Measurements from ENCODE around the gene IFT172.
"Not testable (repeated sequence)": the region's sequence is repeated elsewhere in the genome, so short reads cannot be mapped to it uniquely, and the experiment has no call there.

Gene IFT172

GRCh38 chr2:27494284-27494943 is 4.9 kb upstream of the IFT172 start:
- peak; percentile 4 for DNase-seq

GRCh38 chr2:27493948-27494283 is 4.4 kb upstream of the IFT172 start:
- DNase-seq: no peak

DNA sequence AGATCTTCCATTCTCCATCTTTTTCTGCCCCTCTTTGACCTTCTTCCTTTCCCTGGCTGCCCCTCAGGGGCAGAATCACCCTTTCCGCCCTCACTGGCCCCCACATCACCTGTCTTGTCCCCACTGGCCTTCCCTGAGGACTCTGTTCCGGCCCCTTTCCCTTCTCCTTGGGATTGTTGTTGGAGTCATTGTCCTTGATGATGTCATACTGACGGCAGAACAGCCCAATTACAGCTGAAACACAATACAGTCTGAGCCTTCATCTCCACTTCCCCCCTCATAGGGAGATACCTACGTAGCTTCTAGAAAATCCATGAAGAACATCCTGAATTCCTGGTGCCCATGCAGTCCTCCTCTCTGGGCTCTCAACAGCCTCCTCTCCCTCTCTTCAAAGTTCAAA is 3.0 kb upstream of the IFT172 start:
- no peak for DNase-seq

GRCh38 chr2:27489118-27489497 is 435 bp downstream of the IFT172 start:
- peak; percentile 3 for DNase-seq

DNA sequence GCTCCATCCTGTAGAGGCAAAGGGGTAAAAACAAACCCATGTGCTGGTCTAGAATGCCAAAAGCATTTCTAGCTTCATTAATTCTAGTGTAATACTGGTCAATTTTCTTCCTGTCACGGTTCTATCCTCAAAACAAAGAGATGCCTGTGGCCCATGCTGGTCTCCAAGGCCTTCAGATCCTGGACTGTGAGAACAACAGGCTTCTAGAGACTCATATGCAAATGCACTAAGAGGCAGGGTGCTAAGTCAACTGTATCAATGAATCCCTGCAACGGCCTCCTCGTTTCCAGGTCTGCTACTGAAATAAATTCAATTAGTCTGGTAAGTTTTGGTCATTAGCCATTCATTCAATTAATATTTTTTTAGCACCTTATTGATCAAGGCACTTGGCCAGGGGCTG is 4.0 kb downstream of the IFT172 start:
- no peak for DNase-seq

DNA sequence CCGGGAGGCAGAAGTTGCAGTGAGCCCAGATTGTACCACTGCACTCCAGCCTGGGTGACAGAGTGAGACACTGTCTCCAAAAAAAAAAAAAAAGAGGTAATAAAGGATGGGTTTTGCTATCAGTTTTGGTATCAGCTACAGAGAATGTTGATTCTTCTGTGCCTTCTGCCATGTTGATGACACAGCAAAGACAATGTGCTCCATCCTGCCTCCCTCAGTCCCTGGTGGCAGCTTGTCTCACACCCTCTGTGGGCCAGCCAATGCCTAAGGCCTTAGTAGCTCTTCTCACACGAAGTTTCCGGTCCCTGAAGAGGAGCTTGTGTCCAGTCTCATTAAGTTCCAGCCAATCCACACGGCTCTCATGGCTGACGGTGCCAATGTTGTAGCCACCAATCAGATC is 17.6 kb downstream of the IFT172 start:
- DNase-seq: no peak

GRCh38 chr2:27464443-27464842 is 25.1 kb downstream of the IFT172 start:
- DNase-seq: no peak

DNA sequence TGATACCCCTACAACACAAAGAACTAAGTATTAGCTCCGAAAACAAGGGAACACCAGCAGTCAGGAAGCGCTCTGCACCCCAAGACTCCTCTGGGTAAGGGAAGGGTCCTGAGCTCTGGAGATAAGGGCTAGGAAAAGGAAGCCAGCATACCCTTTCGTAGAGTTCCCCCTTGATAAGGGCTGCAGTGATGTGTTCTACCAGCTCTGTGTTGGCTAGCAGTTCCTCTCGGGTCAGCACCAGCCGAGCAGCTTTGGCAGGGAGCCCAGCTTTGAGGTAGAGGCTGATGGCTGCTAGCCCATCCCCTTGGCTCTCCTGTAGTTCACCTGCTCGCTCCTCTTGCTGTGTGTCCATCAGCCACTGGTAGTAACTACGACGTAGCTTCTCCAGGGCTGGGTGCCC is 28.4 kb downstream of the IFT172 start:
- DNase-seq: no peak

GRCh38 chr2:27453968-27454367 is 35.6 kb downstream of the IFT172 start:
- no peak for DNase-seq

DNA sequence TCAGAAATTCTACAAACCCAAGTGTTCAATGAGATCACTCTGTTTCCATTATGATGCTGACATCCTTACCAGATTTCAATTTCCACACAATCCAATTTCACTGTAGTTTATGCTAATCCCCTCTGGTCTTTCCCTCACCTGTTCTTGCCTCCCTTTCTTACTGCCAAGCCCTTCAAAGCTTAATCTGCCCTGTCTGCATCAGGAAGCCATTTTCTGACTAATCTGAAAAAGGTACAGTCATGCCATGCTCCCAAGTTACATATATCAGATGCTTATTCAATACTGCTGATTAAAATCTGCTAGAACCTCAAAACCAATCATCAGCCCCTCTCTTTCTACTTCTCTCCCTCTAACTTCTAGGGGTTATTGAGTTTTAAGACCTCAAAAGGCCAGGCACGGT is 38.4 kb downstream of the IFT172 start:
- DNase-seq: no peak

GRCh38 chr2:27448381-27448780 is 41.2 kb downstream of the IFT172 start:
- no peak for DNase-seq

DNA sequence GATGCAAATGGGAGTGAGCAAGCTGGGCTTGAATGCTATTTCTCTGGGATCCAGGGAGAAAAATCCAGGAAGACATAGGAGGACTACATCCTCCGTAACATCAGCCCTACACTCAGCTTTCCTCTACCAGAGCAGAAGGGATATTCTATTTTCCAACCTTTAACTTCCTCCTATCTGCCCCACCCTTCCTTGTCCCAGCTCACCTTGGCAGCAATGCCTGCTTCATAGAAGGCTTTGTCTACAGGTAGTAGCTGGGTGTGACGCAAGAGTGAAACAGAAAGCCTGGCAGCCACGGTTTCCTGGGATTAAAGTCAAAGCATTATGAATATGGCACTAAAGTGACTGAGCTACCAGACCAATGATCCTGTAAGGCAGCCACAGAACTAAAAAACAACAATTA is 43.5 kb downstream of the IFT172 start:
- DNase-seq: no peak

- no peak for DNase-seq
These were observed 43.9 kb downstream of the IFT172 start for GRCh38 chr2:27445615-27446014.

DNA sequence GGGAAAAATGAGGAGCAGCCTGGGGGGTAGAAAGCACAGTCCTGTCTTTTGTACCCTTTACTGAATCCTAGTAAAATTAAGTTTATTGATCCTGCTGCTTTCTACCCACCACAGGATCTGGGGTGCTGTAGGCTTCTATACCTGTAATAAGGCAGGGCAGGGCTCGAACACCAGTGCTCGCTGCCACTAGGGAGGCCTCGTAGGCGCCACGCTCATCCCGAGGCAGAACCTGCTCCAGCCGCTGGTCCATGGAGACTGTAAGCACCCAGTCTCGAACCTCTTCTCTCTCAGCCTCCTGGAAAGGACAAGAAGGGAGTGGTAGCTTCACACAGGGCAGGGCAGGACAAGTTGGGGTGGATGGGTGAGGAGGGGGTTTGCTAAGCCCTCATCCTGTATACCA is 44.4 kb downstream of the IFT172 start:
- no peak for DNase-seq

DNA sequence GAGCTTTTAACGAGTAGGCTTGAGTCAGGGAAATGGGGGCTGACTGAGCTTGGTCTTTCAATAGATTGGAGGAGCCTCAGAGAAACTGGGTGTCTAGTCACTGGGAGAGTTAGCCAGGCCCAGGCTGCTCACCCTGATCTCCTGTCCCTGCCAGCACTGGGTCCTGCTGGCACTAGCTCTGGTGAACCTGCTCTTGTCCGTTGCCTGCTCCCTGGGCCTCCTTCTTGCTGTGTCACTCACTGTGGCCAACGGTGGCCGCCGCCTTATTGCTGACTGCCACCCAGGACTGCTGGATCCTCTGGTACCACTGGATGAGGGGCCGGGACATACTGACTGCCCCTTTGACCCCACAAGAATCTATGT is 46.6 kb downstream of the IFT172 start:
- DNase-seq: no peak

DNA sequence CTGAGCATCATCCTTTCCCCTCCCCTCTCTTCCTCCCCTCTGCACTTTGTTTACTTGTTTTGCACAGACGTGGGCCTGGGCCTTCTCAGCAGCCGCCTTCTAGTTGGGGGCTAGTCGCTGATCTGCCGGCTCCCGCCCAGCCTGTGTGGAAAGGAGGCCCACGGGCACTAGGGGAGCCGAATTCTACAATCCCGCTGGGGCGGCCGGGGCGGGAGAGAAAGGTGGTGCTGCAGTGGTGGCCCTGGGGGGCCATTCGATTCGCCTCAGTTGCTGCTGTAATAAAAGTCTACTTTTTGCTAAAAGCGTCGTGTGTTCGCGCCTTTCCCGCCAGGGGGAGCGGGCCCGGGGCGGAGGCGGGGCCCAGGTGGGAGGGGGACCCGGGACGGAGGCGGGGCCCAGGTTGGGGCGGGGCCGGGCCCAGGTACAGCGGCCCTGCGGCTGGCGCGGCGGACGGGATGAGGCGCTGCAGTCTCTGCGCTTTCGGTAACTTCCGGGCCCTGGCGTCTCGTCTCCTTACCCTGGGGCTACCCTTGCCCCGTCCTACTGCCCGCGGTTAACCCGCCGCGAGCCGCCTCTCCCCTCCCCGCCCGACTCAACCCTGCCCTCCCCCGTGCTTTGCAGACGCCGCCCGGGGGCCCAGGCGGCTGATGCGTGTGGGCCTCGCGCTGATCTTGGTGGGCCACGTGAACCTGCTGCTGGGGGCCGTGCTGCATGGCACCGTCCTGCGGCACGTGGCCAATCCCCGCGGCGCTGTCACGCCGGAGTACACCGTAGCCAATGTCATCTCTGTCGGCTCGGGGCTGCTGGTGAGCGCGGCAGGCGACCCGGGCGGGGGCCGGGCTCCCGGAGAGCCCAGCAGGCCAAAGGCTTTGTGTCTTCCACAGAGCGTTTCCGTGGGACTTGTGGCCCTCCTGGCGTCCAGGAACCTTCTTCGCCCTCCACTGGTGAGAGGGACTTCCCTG is 47.3 kb downstream of the IFT172 start, which contains the start of gene KRTCAP3:
Gene KRTCAP3, plus strand, starts transcription at position 424 of the 962 bp plus-strand sequence. Its CDS starts 32 bp downstream, at position 456.
- DNase-seq: peak; percentile 57

DNA sequence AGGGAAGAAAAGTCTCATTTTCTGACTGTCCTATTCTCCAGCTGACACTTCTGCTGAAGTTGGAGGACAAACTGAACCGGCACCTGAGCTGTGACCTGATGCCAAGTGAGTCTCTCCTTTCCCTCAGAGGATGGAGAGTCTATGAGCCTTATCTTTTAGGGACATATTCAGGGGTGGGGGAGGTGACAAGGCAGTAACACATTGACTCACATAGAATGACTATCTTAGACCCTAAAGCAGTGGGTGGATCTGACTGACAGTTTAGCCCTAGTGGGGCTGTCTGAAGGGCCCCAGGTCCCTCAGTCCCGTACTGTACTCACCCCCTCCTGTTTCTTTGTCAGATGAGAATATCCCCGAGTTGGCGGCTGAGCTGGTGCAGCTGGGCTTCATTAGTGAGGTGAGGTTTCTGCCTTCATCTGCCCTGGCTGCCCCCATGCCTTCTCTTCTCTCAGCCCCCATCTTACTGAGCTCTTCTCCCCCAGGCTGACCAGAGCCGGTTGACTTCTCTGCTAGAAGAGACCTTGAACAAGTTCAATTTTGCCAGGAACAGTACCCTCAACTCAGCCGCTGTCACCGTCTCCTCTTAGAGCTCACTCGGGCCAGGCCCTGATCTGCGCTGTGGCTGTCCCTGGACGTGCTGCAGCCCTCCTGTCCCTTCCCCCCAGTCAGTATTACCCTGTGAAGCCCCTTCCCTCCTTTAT is 48.2 kb downstream of the IFT172 start:
- DNase-seq: no peak

DNA sequence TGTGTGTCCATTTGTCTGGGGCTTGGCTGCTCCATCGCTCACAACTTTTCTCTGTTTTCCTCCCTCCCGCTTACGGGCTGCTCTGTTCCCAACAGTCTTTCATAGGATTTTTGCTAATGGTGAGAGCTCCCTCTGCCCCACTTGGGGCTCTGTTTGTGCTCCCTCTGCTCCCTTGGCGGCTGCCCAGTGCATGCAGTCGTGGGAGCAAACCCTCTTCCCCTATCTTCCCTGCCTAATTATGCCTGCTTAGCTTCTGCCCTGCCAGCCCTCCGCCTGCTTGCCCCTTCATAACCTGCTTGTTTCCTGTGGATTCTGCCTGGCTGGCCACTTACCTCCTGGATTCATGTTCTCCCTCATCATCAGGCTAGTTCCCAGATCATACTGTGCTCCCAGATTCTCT is 53.9 kb downstream of the IFT172 start:
- DNase-seq: no peak

DNA sequence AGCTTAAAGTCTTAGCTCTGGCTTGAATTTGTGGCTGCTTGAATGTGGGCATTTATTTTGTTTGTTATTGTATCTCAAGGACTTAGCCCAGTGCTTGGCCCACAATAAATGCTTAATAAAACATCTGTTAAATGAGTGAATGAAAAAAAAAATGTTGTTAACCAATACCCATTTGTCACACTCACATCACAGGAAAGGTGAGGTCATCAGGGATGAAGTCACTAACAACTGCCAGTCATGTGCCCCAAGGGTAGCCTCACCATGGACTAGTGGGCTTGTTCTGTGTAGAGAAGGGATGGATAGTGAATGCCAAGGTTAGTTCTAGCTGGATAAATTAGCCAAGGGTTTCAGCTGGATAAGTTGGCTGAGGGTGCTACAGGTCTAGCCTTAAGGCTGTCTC is 58.1 kb downstream of the IFT172 start:
- peak; percentile 27 for DNase-seq

- DNase-seq: peak; percentile 77
These were observed 60.5 kb downstream of the IFT172 start for GRCh38 chr2:27428978-27429541.

DNA sequence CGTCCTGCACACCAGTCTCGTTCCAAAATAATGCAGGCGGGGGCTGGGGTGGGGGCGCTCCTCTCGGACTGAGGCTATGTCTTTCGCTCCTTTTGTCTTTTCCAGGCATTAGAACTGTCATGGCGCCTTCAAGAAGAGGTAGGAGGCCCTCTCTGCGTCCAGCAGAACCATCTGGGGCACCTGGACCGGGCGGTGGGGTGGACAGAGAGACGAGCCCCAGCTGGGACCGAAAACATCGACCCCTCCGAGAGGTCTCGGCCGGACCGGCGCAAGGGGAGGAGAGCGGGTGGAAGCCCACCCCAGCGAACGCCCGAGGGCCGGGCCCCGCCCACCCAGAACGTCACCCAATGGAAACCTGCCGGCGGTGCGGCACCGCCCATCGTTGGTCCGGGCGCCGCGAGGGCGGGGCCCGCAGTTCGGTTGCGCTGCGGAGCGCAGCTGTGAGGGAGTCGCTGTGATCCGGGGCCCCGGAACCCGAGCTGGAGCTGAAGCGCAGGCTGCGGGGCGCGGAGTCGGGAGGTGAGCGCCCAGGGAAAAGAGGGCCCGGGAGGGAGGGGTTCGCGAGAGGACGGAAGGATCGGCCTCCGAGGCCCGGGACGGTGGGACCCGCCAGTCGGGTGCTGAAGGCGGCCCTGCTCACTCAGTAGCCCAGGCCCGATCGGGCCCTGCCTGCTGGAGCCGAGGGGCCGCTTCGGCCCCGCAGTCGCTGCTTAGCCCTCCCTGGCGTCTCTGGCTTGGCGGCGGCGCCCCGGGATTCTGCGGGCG is 61.1 kb downstream of the IFT172 start, which contains the start of gene NRBP1:
Gene NRBP1, plus strand, starts transcription at position 419 of the 765 bp plus-strand sequence. CDS start 4,643 bp downstream, outside the sequence.
- peak; percentile 94 for DNase-seq

GRCh38 chr2:27427863-27428212 is 61.7 kb downstream of the IFT172 start:
- no peak for DNase-seq

- not testable (repeated sequence) for DNase-seq
These were observed 64.5 kb downstream of the IFT172 start for GRCh38 chr2:27425039-27425438.

Data from activated naive CD4-positive, alpha-beta T cell treated with Interleukin-2 at 50 U/mL for 16 hours (primary cell).